A549 (cell line): ENCODE results near the gene ABHD17A. TPM values are rescaled to one million over a fixed set of nuclear protein-coding genes. Genes with fewer than 3 reads are reported as not detected.

Source experiments
- ATAC-seq, 2 experiments: fragments of 200-7000 bp in 1 of 2; fragments of >200 bp in 1 of 2; cut with Nextera tagmentation in 1 of 2; cut with Tn5 transposase in 1 of 2; 3 replicates each; pipeline versions ENCODE4 v1.8.0 to v1.9.1; 2018 to 2020; ENCODE audit warnings: mild to moderate bottlenecking in 1 of 2, moderate library complexity in 1 of 2
- CTCF ChIA-PET: fragments of 300-600 bp; sonication (Branson Sonifier 250); formaldehyde crosslinking; extraction: SDS; loops from one replicate; lab custom pipeline; 2021; ENCODE audit warnings: antibody characterized with exemption, inconsistent platforms; lab: Yijun Ruan, JAX
- POLR2A ChIA-PET: fragments of 350-600 bp; formaldehyde crosslinking; extraction: SDS; loops from one replicate; lab custom pipeline; 2021; ENCODE audit warnings: antibody characterized with exemption, inconsistent platforms; lab: Yijun Ruan, JAX
- DNase-seq, 2 experiments: peaks; one replicate each; pipeline versions ENCODE4 v3.0.0 to v3.0.0-alpha.2; 2011 to 2016; ENCODE audit warnings: low read depth in 1 of 2, low spot score in 1 of 2
- FAIRE-seq: peaks from 2 replicates; lab custom pipeline; 2011; peaks lifted over from hg19 to GRCh38; lab: Jason Lieb, UNC
- H3K27ac ChIP-seq, 2 experiments: fragments of >200 bp; sonication (Bioruptor Twin); formaldehyde crosslinking; 3 replicates each; pipeline ENCODE4 v1.5.1; 2016 to 2017
- H3K4me1 ChIP-seq: fragments of >200 bp; sonication (Bioruptor Twin); formaldehyde crosslinking; 3 replicates; pipeline ENCODE4 v1.6.1; 2016
- H3K4me2 ChIP-seq: fragments of >200 bp; sonication (Bioruptor Twin); formaldehyde crosslinking; 3 replicates; pipeline ENCODE4 v1.6.1; 2016
- H3K4me3 ChIP-seq: fragments of >200 bp; sonication (Bioruptor Twin); formaldehyde crosslinking; 3 replicates; pipeline ENCODE4 v1.5.1; 2016
- H3K9me3 ChIP-seq: fragments of >200 bp; sonication (Bioruptor Twin); formaldehyde crosslinking; 3 replicates; pipeline ENCODE4 v1.6.1; 2016
- ATOH8 ChIP-seq: fragments of 250-450 bp; sonication (Bioruptor Pico); IDR thresholded peaks from 2 replicates; pipeline ENCODE4 v1.5.0; 2020; ENCODE audit warnings: low read depth, mild to moderate bottlenecking, moderate library complexity
- BHLHE40 ChIP-seq: IDR thresholded peaks from 2 replicates; pipeline ENCODE4 v1.6.1; 2012; ENCODE audit warnings: low read depth, low read length, inconsistent platforms
- CBX2 ChIP-seq: fragments of 200-600 bp; sonication (generic); IDR thresholded peaks from 2 replicates; pipeline ENCODE4 v1.6.1; 2016; ENCODE audit warnings: low read depth, mild to moderate bottlenecking, borderline replicate concordance
- CHD4 ChIP-seq: fragments of 200-600 bp; sonication (generic); IDR thresholded peaks from 2 replicates; pipeline ENCODE4 v1.6.1; 2016; ENCODE audit warnings: antibody characterized with exemption, mild to moderate bottlenecking, borderline replicate concordance
- E2F6 ChIP-seq: IDR thresholded peaks from 2 replicates; pipeline ENCODE4 v1.6.1; 2012; ENCODE audit warnings: low read depth, borderline replicate concordance
- FOSL2 ChIP-seq, 2 experiments: fragments of 450-650 bp in 1 of 2; fragments of >200 bp in 1 of 2; sonication (Bioruptor Twin) in 1 of 2; formaldehyde crosslinking; IDR thresholded peaks; 2 replicates each; pipeline versions ENCODE4 v1.5.0 to v1.6.1; 2016 to 2020; ENCODE audit warnings: mild to moderate bottlenecking in 1 of 2, moderate library complexity in 1 of 2
- HDAC2 ChIP-seq: fragments of 200-600 bp; sonication (generic); IDR thresholded peaks from 2 replicates; pipeline ENCODE4 v1.6.1; 2016
- HOXA7 ChIP-seq: fragments of 250-450 bp; sonication (Bioruptor Pico); IDR thresholded peaks from 2 replicates; pipeline ENCODE4 v1.5.0; 2020; ENCODE audit warnings: mild to moderate bottlenecking, moderate library complexity
- HOXB5 ChIP-seq: fragments of 250-450 bp; sonication (Bioruptor Pico); IDR thresholded peaks from 2 replicates; pipeline ENCODE4 v1.5.0; 2020; ENCODE audit warnings: mild to moderate bottlenecking, moderate library complexity
- JUN ChIP-seq, 2 experiments: fragments of >200 bp; sonication (Bioruptor Twin); formaldehyde crosslinking; IDR thresholded peaks; 2 replicates in 1 of 2; 3 replicates in 1 of 2; pipeline ENCODE4 v1.6.1; 2016 to 2017
- JUNB ChIP-seq: fragments of >200 bp; sonication (Bioruptor Twin); formaldehyde crosslinking; IDR thresholded peaks from 2 replicates; pipeline ENCODE4 v1.6.1; 2016
- KDM5A ChIP-seq: fragments of 200-600 bp; sonication (generic); IDR thresholded peaks from 2 replicates; pipeline ENCODE4 v1.6.1; 2016; ENCODE audit warnings: antibody characterized with exemption, mild to moderate bottlenecking
- MAZ ChIP-seq: fragments of 150-350 bp; IDR thresholded peaks from 2 replicates; pipeline ENCODE4 v1.6.1; 2014; ENCODE audit warnings: antibody characterized with exemption, low read depth, low read length, borderline replicate concordance
- MYC ChIP-seq: IDR thresholded peaks from 2 replicates; pipeline ENCODE4 v1.6.1; 2012; ENCODE audit warnings: mild to moderate bottlenecking, inconsistent platforms, low read length, improper control_type of control experiment, borderline replicate concordance
- NPAS2 ChIP-seq: fragments of 250-450 bp; sonication (Bioruptor Pico); IDR thresholded peaks from 2 replicates; pipeline ENCODE4 v1.8.0; 2022; ENCODE audit warnings: mild to moderate bottlenecking, moderate library complexity, borderline replicate concordance
- NR3C1 ChIP-seq: fragments of >200 bp; sonication (Bioruptor Twin); formaldehyde crosslinking; IDR thresholded peaks from 3 replicates; pipeline ENCODE4 v1.6.1; 2017
- RAD21 ChIP-seq, 2 experiments: fragments of >200 bp in 1 of 2; sonication (Bioruptor Twin) in 1 of 2; formaldehyde crosslinking in 1 of 2; IDR thresholded peaks in 1 of 2; conservative IDR thresholded peaks in 1 of 2; 2 replicates in 1 of 2; 3 replicates in 1 of 2; pipeline ENCODE4 v1.6.1; 2012 to 2018; ENCODE audit warnings: inconsistent platforms in 1 of 2
- RARB ChIP-seq: fragments of 250-450 bp; sonication (Bioruptor Pico); IDR thresholded peaks from 2 replicates; pipeline ENCODE4 v1.8.0; 2021; ENCODE audit warnings: mild to moderate bottlenecking, moderate library complexity
- RNF2 ChIP-seq: fragments of 200-600 bp; sonication (generic); IDR thresholded peaks from 2 replicates; pipeline ENCODE4 v1.6.1; 2016; ENCODE audit warnings: low read depth, mild to moderate bottlenecking, antibody characterized with exemption, moderate library complexity, borderline replicate concordance
- SMC3 ChIP-seq: fragments of >200 bp; sonication (Bioruptor Twin); formaldehyde crosslinking; IDR thresholded peaks from 3 replicates; pipeline ENCODE4 v1.6.1; 2018; ENCODE audit warnings: inconsistent platforms
- SREBF2 ChIP-seq: fragments of 450-650 bp; IDR thresholded peaks from 2 replicates; pipeline ENCODE4 v1.6.1; 2014; ENCODE audit warnings: mild to moderate bottlenecking, moderate library complexity
- ZFP36 ChIP-seq: fragments of 450-650 bp; IDR thresholded peaks from 2 replicates; pipeline ENCODE4 v1.6.1; 2014; ENCODE audit warnings: borderline replicate concordance; ENCODE audit not compliant: partially characterized antibody
- ZNF302 ChIP-seq: fragments of 250-450 bp; sonication (Bioruptor Pico); IDR thresholded peaks from 2 replicates; pipeline ENCODE4 v1.9.0; 2021; ENCODE audit warnings: inconsistent platforms, mild to moderate bottlenecking, moderate library complexity
- ZSCAN20 ChIP-seq: fragments of 250-450 bp; sonication (Bioruptor Pico); IDR thresholded peaks from 2 replicates; pipeline ENCODE4 v1.8.0; 2022; ENCODE audit warnings: mild to moderate bottlenecking, moderate library complexity
- WGBS: methylation state at CpG from one replicate; pipeline ENCODE4 v1.1.6; 2017; ENCODE audit errors: missing lambda C conversion rate; 5-methylcytosine and 5-hydroxymethylcytosine counted together
- polyA plus RNA-seq, 4 experiments: library from polyadenylated mRNA; depleted of rRNA in 3 of 4; stranded (reverse); fragments of >200 nt; fragmentation: RNase III in 1 of 4; extraction: RNeasy Plus Mini Kit Qiagen cat#74134 plus additional on column Dnase treatment in 1 of 4; gene quantifications; 2 replicates in 3 of 4; 3 replicates in 1 of 4; pipeline ENCODE4 v1.2.3, GENCODE V29; 2011 to 2017
- TF ChIP-seq, protein P1 (sequence below): IDR thresholded peaks from 2 replicates; pipeline ENCODE4 v1.6.1; 2012
- TF ChIP-seq, protein P2 (sequence below): fragments of 150-350 bp; IDR thresholded peaks from 2 replicates; pipeline ENCODE4 v1.6.1; 2014; ENCODE audit warnings: low read depth, mild to moderate bottlenecking, low read length
- TF ChIP-seq, protein P3 (sequence below): IDR thresholded peaks from 2 replicates; pipeline ENCODE4 v1.6.1; 2012
- TF ChIP-seq, protein P4 (sequence below): fragments of >200 bp; sonication (Bioruptor Twin); formaldehyde crosslinking; IDR thresholded peaks from 3 replicates; pipeline ENCODE4 v1.5.1; 2016

ABHD17A gene
- polyA plus RNA-seq, 2 of the 4 experiments (the other 2 are of a cell fraction) = 12.8 to 23.1 TPM

DNA sequence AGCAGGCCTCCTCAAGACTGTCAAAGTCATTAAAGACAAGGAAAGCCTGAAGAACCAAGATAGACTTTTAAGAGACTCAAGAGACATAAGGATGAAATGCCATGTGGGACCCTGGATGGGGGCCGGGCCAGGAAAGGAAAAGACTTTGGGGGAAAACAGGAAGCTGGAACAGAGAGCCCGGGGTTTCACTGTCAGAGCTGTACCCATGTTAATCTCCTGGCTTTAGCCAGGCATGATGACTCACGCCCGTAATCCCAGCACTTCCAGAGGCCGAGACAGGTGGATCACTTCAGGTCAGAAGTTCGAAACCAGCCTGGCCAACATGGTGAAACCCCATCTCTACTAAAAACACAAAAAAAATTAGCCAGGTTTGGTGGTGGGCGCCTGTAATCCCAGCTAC is 16.3 kb downstream of the ABHD17A start (continued):
- TF ChIP-seq ATOH8 = no peak
- TF ChIP-seq, protein P1, sequence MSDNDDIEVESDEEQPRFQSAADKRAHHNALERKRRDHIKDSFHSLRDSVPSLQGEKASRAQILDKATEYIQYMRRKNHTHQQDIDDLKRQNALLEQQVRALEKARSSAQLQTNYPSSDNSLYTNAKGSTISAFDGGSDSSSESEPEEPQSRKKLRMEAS = no peak
- TF ChIP-seq CBX2 = no peak
- no peak for TF ChIP-seq NR3C1
- no peak for TF ChIP-seq NPAS2 (CRISPR knock-in tag)
- TF ChIP-seq, all 56 proteins: peak for 0

GRCh38 chr19:1867349-1867724 is 18.0 kb downstream of the ABHD17A start:
- no peaks in the 10 kb centered on the region for H3K9me3 ChIP-seq
- CTCF ChIA-PET = interaction anchor here (1.2 to 2.5 kb wide), 3 partner anchors 9 to 202 kb away, joined by 3 to 7 read pairs (median 4); no protein-coding TSS in a partner anchor
- DNase-seq (no peak), FAIRE-seq (no peak), ATAC-seq (no peak)
- 88% methylated on average over 8 of the region's 9 CpGs for WGBS
- no peak overlapping the region for H3K4me3 ChIP-seq
- no peak overlapping the region for H3K4me2 ChIP-seq
- peaks cover 6% of the 10 kb centered on the region; the same call in 1 of the 3 replicates for H3K4me1 ChIP-seq
- H3K27ac ChIP-seq = no peak overlapping the region
- POLR2A ChIA-PET = no interaction called here
- TF ChIP-seq, protein P1 = no peak
- TF ChIP-seq JUN (IDR thresholded peaks at IDR 0.05) (no peak), CBX2 (no peak), SMC3 (no peak), RNF2 (no peak), RARB (CRISPR knock-in tag) (no peak), BHLHE40 (no peak), KDM5A (no peak), E2F6 (no peak), MAZ (no peak), ZSCAN20 (CRISPR knock-in tag) (no peak), CHD4 (no peak), ZNF302 (CRISPR knock-in tag) (no peak), NPAS2 (CRISPR knock-in tag) (no peak)
- TF ChIP-seq, protein P2, sequence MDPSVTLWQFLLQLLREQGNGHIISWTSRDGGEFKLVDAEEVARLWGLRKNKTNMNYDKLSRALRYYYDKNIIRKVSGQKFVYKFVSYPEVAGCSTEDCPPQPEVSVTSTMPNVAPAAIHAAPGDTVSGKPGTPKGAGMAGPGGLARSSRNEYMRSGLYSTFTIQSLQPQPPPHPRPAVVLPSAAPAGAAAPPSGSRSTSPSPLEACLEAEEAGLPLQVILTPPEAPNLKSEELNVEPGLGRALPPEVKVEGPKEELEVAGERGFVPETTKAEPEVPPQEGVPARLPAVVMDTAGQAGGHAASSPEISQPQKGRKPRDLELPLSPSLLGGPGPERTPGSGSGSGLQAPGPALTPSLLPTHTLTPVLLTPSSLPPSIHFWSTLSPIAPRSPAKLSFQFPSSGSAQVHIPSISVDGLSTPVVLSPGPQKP = no peak
- TF ChIP-seq, protein P3, sequence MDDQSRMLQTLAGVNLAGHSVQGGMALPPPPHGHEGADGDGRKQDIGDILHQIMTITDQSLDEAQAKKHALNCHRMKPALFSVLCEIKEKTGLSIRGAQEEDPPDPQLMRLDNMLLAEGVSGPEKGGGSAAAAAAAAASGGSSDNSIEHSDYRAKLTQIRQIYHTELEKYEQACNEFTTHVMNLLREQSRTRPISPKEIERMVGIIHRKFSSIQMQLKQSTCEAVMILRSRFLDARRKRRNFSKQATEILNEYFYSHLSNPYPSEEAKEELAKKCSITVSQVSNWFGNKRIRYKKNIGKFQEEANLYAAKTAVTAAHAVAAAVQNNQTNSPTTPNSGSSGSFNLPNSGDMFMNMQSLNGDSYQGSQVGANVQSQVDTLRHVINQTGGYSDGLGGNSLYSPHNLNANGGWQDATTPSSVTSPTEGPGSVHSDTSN = no peak

DNA sequence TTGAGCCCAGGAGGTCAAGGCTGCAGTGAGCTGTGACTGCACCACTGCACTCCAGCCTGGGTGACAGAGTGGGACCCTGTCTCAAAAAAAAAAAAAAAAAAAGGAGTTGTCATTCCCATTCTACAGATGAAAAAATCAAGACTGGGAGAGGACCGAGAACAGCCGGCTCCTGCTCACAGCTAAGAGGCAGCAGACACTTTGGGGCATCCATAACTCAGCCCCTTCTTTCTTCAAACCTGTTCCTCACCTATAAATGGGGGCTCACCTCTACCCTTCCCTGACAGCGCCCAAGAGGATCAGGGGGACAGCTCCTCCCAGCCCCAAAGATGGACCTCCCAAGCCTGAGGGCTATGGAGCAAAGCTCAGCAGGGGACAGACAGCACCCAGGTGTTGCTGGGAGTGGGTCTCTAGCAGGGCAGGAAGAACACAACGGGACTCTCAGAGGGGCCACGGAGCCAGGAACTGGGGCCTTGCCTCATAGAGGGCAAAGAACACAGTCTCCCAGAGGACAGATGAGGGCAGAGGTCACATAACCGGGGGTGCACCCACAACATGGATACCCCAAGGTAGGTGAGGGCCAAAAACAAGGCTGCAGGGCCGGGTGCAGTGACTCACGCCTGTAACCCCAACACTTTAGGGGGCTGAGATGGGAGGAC is 18.5 kb downstream of the ABHD17A start:
- Histone ChIP-seq H3K4me3 (no peak overlapping the region), H3K4me2 (no peak overlapping the region), H3K4me1 (peaks cover 6% of the 10 kb centered on the region; the same call in 1 of the 3 replicates), H3K27ac (no peak overlapping the region), H3K9me3 (no peaks in the 10 kb centered on the region)
- 88% methylated on average over 6 of the region's 8 CpGs for WGBS
- ATAC-seq (no peak), FAIRE-seq (no peak), DNase-seq (no peak)
- CTCF ChIA-PET = interaction anchor here (1.2 to 2.5 kb wide), 3 partner anchors 10 to 203 kb away, joined by 3 to 7 read pairs (median 4); no protein-coding TSS in a partner anchor
- POLR2A ChIA-PET = no interaction called here
- TF ChIP-seq HOXB5 (CRISPR knock-in tag) (no peak), HOXA7 (CRISPR knock-in tag) (no peak), SMC3 (no peak), SREBF2 (no peak), ZFP36 (no peak), MYC (no peak), E2F6 (no peak), JUNB (no peak), HDAC2 (no peak), FOSL2 (IDR thresholded peaks at IDR 0.05) (no peak), FOSL2 (CRISPR knock-in tag; IDR thresholded peaks at IDR 0.05) (no peak), RARB (CRISPR knock-in tag) (no peak), RAD21 (conservative IDR thresholded peaks at IDR 0.05 in 1 of 2, IDR thresholded peaks at IDR 0.05 in 1 of 2) (no peak)
- TF ChIP-seq, protein P1 = no peak
- TF ChIP-seq, protein P4, sequence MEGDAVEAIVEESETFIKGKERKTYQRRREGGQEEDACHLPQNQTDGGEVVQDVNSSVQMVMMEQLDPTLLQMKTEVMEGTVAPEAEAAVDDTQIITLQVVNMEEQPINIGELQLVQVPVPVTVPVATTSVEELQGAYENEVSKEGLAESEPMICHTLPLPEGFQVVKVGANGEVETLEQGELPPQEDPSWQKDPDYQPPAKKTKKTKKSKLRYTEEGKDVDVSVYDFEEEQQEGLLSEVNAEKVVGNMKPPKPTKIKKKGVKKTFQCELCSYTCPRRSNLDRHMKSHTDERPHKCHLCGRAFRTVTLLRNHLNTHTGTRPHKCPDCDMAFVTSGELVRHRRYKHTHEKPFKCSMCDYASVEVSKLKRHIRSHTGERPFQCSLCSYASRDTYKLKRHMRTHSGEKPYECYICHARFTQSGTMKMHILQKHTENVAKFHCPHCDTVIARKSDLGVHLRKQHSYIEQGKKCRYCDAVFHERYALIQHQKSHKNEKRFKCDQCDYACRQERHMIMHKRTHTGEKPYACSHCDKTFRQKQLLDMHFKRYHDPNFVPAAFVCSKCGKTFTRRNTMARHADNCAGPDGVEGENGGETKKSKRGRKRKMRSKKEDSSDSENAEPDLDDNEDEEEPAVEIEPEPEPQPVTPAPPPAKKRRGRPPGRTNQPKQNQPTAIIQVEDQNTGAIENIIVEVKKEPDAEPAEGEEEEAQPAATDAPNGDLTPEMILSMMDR = no peak
